Smooth muscle cell of the brain vasculature (primary cell): ENCODE results near the gene RNASE4.

ENCODE experiments used
- DNase-seq: peaks from one replicate; pipeline ENCODE4 v3.0.0-alpha.2; 2012; ENCODE audit warnings: low read depth, low spot score

The RNASE4 gene

DNA sequence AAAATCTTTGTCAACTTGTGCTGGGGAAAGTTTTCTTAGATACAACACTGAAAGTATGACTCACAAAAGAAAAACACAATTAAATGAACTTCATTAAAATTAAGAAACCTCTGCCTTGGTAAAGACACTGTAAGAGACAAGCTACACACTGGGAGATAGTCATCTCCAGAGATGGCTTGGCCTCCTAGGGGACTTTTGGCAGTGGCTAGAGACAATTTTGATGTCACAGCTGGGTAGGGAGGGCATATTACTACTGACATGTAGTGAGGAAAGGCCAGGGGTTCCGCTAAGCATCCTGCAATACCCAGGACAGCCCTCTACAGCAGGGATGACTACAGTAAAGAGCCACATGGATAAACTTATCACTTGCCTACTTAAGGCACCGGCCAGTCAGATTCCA lies 8.7 kb upstream of the RNASE4 start:
- DNase-seq, result no peak

DNA sequence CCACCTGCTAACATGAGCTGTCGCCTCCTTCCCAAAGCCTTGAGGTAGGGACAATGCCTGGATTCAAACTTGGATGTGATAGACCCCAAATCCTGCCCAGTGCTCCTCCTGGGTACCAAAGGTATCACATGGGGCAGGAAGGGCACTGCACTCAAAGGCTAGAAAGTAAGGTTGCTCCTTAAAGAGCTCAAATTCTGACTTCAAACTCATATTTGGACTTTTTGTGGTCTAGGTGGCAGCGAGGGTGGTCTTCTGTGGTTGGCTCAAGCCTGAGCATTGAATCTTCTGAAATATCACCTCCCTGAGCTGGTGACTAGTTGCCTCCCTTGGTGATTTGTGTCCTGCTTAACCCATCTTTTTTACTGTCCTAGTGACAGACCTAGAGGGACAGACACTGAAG lies 8.3 kb upstream of the RNASE4 start:
- no peak for DNase-seq

DNA sequence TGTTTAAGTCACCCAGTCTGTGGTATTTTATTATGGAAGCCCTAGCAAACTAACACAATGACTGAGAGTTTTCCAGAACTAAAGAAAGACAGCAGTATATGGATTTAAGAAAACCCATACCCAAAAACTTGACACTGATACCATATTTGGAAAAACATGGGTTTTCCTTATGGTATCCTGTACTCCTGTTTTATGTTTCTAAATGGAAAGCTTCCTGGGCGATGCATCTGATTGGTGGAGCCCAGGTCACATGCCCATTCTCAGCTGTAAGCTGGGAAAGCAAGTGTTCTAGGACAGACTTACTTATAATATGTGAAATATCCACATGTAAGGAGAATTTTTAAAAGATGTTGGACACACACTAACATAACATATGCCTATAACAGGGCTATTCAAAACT lies 4.5 kb upstream of the RNASE4 start:
- DNase-seq, result no peak

DNA sequence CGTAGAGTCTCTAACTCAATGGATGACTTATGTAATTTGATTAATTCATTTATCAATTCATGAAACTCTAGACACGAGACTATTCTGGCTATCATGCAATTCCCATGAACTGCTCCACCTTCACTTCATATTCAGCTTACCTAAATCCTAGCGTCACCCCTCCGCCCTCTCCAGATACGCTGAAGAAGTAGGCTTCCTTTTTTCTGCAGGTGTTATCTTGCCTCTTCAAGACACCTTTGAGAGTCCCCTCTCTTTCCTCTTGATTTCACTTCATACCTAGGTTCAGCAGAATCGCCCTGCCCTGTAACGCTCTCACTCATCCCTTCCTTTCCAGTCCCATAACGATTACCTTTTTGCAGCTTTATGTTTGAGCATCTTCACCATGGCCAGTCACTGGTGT lies 4.0 kb upstream of the RNASE4 start:
- no peak for DNase-seq

DNA sequence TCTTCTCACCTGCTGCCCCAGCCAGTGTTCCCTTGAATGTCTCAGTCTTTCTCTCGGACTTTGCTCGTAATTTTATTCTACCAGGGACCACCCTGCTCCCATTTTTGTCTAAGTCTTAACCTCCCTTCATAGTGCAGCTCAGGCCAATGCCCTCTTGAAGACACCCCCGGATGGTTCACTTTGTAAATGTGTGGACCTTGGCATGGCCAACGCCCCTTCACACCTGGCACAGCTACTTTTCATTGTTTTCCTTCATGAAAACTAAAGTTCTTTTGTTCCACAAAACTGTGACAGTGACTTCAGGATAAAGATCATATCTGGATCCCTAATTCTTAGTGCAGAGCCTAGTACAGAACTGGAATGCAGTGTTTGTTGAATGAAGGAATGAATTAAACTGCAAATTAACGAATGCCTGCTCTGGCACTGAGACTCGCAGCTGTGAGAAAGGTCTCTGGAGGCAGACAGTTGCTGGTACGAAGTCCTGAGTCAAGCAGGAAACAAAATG lies 3.5 kb upstream of the RNASE4 start:
- no peak for DNase-seq

DNA sequence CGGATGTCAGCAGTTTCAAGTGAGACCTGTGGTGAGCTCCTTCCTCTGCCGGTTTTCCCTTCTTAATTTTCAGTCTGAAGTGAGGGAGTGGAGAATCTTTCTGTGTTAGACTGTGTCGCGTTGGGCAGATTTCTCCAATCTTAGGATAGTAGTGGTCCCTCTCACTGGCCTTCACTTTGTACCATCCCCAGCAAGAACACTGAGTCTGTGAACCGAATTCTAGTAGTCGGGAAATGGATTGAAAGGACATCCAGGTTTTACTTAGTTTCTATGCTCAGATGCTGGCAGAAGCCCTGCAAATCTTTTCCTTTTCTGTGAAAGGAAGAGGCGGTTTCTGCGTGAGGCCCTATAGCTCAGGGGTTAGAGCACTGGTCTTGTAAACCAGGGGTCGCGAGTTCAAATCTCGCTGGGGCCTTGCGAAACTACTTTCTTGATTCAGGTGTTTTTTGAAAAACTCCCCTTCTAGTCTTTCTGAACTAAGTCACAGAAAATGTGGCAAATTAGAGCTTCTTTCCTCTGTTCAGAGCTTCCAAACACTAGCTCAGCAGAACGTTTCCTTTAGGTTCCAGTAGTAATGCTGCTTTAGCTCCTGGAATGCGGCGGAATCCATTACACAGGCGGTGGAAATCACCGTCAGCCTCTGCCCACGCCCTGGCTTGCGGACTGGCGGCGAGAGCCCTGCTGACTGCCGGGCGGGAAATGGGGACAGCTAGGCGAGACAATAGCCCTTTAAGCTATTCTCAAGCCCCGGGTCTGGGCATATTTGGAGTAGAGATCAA lies 2.8 kb upstream of the RNASE4 start:
- DNase-seq, result peak; percentile 69

DNA sequence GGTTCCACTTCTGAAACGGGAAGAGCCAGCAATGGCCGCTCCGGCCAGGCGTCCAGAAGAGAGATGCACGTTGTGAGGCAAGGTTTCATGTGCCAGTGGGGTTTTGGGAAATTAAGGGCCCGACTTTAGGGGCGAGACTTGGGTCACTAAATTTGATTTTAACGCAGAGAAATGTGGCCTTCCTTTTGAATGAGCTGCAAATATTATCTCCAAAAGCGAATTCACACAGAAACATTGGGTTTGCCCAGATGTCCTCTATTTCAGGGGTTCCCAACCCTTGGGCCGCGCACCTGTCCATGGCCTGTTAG lies 2.3 kb upstream of the RNASE4 start:
- peak; percentile 7 for DNase-seq

DNA sequence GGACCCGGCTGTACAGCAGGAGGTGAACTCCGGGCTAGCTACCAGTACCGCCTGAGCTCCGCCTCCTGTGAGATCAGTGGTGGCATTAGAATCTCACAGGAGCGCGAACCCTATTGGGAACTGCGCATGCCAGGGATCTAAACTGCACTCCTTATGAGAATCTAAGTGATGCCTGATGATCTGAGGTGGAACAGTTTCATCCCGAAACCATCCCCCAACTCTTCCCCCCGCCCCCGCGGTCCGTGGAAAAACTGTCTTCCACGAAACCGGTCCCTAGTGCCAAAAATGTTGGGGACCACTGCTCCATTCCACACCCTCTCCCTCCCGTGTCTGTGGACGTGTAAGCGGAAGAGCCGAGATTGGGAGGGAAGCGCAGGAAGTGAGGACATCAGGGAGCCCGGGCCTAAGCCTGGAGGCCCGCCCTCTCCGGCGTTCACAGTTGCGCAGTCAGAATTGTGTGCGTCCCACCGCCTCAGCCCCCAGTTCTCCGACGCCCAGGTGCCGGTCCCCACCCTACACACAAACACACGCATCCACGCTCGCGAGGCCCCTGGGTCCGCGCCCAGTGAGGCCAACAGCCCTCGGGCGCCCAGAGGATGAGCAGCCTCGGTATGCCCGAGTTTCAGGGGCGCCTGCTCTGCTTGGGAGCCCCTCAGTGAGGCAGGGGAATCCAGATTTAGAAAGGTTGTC lies 1.8 kb upstream of the RNASE4 start:
- DNase-seq, result peak; percentile 73

DNA sequence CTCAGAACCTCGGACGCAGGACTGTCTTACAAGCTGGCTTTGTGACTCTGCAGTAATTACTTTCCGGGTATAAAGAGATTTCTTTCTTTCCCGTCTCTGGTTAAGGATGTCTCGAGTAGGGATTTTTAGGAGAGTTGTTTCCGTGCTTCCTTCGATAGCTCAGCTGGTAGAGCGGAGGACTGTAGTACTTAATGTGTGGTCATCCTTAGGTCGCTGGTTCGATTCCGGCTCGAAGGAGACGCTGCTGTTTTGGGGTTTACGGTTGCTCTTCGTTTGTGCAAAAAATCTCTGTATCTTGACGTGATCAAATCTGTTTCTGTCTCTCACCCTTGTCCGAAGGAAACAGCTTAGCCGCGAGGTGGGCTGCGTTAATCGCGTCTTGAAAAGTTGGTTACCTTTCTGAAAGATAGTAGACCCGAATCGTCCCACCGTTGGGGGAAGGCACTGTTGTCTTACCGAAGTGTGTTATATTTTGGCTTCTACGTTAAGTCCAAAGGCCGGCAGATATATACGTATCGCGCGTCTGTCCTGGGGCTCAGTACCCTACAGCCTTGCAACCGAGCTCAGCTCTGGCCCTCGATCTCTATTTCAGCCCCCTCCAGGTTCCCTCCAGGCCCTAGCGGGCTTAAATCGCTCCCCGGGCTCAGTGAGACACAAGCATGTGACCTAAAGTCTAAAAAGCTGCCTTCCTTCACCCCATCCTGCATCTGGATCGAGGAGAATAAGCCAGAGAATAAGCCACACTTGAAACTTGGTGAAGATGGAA lies 1.1 kb upstream of the RNASE4 start:
- peak; percentile 77 for DNase-seq

DNA sequence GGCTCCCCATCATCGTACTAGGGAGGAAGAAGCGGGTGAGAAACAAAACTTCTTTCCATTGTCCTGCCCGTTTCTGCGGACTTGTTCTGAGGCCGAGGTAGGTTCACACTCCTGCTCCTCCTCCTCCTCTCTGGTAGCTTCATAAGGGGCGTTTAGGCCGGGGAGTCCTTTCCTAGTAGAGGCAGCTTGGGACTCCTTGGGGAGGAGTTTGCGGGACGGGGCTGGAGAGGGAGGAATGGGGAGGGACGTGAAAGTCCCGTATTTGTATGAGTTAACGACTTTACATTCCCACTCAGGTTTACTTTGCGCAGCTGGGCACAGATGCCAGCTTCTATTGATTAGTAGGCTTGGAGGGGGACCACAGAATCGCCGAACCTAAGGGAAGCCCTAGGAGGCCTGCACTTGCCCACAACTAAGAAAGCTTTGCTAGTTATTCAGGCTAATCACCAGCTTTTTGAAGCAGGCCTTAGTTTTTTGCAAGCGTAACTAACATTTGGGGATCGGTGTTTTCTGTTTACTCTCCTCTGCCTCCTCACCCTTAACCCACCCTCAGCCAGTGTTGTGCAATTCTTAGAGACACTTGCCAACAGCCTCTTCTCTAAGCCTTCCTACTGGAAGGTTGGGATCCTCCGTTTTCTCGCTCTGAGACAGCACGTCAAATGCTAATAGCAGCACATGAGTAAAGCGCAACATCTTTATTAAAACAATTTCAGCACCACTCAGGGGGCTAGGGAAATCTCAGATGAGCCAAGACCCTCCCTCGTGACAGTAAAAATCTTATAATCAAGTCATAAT lies 499 bp downstream of the RNASE4 start:
- peak; percentile 7 for DNase-seq

DNA sequence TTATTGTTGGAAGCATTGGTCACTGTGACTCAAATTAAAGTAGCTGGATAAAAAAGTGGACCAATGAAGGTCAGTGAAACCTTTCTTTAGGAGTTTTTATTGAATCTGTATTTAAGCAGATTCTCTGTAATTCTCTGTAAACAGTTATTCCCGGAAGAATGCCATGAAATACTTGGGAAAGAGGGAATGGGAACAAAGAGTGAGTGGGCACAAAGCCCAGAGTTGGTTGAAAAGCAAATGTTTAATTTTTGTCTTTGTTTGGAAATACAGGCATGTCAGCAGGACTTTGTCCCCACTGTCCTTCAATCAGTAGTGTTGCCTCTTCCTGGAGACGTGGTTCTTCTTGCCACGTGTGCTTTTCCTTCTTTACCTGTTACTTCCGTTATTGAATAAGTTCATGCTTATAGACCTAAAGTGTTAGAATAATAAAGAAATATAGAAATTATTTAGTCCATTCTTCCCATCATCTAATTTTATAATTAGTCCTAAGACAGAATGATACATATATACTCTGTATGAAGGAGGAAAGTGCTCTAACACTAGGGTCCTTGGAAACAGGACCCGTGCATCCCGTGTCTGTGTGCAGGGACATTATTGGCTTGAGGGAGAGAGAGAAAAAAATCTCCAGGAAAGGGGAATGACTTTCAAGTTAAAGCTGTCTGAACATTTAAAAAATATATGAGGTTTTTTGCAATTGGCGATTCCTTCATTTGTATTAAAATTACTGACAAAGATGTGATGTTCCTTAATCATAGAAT lies 2.2 kb downstream of the RNASE4 start:
- no peak for DNase-seq

DNA sequence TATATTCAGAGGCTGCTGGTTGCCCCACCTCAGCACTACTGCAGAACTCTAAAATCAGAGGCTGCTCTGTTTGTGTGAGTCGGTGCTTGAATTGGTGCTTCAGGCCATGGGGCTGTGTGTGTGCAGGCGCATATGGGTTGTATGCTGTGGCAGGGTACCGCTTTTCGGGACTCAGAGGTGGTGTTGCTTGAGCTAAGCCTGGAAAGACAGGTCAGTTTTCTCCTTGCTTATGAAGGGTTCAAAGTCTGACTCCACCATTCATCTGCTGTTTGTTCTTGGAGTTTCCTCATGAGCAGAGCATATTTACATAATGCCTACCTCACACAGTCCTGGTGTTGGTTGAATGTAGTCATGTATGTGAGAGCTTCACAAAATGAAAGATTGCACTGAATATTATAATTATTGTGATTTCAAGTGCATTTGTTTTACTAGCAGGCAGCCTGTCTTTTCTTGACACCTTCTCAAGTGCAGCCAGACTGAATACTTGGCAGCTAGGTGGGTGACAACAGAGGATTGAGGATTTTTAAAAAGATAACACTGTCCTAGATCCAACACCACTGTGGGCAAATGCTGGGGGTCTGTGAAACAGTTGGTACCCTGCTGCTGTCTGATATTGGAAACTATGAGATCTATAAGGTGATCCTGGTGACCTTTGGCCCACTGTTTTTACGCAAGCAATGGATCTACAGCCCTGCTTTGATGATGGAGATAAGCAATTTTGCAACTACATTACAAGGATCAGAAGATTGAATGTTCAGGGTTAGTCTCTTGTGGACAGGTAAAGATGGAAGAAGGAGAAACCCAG lies 3.2 kb downstream of the RNASE4 start:
- DNase-seq, result no peak

DNA sequence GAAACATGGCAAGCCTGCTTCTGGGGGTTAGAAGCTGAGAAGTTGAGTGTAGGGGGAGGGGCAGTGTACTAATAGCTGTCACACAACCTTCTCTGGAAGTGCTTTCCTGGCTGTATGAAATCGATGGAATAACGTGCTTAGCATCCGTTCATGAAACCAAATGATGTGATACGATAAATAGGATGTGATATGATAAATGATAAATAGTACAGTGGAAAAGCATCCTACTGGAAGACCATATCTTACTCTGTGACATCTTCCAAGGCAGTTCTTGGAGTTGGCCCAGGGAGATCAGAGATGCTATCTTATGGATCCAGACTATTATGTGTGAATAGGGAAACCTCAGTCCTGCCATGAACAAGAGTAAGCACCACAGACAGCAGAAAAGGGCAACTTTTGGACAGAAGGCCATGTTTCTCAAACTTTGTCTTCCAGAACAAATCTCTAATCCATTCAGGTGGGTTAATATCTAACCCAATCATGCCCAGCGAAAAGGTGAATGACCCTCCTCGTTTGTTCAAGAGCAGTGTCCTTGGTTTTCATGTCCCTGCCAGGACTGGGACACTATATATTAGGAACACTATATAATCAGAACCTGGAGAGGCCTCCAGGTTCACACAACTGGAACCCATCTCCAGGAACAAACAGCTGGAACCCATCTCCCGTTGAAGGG lies 3.9 kb downstream of the RNASE4 start, which contains the start of gene ANG:
TSS of gene ANG (plus strand) at position 598 of the 673 bp plus-strand sequence. CDS start 4,801 bp downstream, outside the sequence.
- DNase-seq, result no peak

DNA sequence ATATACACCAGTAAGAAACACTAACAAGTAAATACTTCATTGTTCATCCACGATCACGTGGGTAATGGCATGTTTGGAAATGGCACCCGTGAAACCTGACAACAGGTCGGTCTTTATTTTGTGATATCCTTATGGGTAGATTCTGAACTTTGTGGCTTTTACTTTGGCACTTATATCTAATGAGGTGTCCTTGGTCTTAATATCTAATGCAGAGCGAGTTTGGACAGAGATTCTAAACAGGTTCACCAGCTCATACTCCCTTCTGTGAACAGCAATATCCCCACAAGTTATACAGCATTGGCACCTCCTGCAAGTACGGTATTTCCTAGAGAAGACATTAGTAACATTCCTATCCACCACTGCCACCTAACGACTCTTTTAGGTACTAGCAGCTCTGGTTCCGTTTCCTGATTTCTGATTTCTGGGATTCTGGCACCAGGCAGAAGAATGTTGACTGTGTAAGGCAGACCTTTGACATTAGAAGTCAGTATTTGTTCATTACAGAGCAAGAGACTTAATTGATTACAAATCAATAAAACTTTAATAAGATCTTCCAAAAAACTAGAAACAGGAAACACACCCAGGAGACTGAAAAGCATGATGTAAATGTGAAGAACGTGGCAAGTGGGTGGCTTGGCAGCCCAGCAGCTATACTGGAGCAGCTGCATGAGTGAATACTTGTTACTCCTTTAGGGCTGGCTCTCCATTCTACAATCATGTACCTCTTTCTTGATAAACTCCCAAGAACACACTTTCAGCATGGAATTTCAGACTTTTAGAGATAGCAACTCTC lies 6.7 kb downstream of the RNASE4 start:
- peak; percentile 15 for DNase-seq

DNA sequence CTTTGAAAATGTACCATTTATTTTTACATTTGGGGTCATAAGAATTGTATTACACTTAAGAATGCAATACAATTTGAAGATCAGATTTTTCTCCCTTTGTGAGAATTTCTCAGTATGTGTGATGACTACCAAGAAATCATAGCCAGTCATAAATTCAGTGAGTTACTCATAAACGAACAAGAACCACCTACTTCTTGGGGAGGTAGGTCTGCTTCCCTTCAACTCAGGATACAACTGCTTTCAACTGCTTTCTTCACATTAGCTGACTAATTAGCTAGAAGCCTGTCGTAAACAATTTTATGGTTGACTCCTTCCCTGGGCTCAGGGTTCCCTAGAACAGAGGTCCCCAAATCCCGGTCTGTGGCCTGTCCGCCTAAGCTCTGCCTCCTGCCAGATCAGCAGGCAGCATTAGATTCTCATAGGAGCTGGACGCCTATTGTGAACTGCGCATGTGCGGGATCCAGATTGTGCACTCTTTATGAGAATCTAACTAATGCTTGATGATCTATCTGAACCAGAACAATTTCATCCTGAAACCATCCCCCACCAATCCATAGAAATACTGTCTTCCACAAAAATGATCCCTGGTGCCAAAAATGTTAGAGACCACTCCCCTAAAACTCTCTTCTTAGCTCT lies 7.9 kb downstream of the RNASE4 start:
- no peak for DNase-seq

DNA sequence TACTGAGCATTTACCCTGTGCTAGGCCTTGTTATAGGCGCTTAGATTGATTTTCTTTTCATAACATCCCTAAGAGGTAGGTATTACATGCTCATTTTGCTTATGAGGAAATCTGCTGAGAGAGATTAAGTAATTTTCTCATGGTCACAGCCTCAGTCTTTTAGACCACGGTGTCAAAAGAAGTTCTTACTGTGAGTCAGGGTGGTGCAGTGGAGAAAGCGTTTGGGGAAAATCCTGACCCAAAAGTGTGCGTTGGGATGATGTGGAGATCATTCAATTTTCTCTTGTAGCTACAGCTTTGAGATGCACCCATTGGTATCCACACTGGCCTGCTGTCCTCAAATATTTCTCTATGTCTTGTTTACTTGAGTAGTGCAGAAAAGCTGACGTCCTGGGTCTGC lies 12.4 kb downstream of the RNASE4 start:
- no peak for DNase-seq

DNA sequence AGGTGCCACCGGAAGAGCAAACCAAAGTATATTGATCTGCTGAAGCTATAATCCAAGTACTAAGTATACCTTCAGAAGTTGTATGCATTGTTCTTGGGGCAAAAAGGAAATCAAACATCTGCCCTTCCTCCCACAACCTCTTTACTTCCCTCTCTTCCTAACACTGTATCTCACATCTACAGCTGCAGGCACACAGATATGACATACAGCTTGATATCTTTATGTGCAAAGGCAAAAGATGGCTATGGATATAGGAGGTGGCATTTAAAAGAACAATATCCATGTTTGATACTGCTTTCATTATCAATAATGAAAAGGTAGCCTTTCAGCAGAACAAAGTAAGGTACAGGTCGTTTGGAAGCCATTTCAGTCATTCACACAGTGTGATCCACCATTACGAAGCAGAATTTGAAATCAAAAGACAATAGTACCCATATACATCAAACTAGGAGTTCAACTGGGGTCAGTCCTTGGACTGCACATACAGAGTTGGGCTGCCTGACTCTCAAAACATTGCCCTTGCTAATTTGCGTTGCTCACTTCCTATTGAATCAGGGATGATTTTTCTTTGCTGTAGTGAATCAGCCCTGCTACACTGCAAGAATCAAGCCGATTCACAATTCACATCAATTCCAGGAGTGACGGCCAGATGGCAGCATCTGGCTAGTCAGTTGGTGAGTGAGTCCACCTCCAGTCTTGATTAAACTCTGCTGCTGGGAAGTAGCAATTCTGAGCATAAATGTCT lies 13.1 kb downstream of the RNASE4 start:
- DNase-seq, result peak; percentile 62

DNA sequence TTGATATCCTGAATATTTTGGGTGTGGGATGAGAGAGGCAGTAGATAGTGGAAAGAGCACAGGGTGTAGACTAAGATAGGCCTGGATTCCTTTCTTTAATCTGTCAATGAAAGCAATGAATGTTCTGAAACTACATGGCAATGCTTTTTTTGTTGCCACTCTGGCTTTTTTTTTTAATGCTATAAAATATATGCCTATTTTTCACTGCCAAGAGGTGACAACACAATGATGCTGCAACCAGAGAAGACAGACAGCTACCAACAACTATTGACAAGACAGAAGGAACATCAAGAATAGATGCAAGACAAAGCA lies 13.6 kb downstream of the RNASE4 start:
- no peak for DNase-seq
